G401.6 (cell line): ENCODE data around the gene TMEM273.

Experiments used
- FAIRE-seq: peaks from 2 replicates; lab custom pipeline; 2012; peaks lifted over from hg19 to GRCh38; lab: Jason Lieb, UNC

Gene TMEM273

GRCh38 chr10:49162761-49163310 is 25.4 kb downstream of the TMEM273 start:
- FAIRE-seq, result no peak

GRCh38 chr10:49162063-49162462 is 26.1 kb downstream of the TMEM273 start:
- no peak for FAIRE-seq

GRCh38 chr10:49161411-49161997 is 26.7 kb downstream of the TMEM273 start:
- FAIRE-seq, result no peak

GRCh38 chr10:49160814-49161213 is 27.4 kb downstream of the TMEM273 start:
- no peak for FAIRE-seq

GRCh38 chr10:49160110-49160509 is 28.1 kb downstream of the TMEM273 start:
- no peak for FAIRE-seq

- FAIRE-seq, result no peak
These were observed 29.3 kb downstream of the TMEM273 start for GRCh38 chr10:49158915-49159314.

- FAIRE-seq, result no peak
These were observed 29.8 kb downstream of the TMEM273 start for GRCh38 chr10:49158404-49158803.

GRCh38 chr10:49157229-49157628 is 31.0 kb downstream of the TMEM273 start:
- no peak for FAIRE-seq

GRCh38 chr10:49154641-49155040 is 33.5 kb downstream of the TMEM273 start:
- no peak for FAIRE-seq

- FAIRE-seq, result no peak
These were observed 34.2 kb downstream of the TMEM273 start for GRCh38 chr10:49153971-49154370.

GRCh38 chr10:49153115-49153514 is 35.1 kb downstream of the TMEM273 start:
- FAIRE-seq, result no peak

- no peak for FAIRE-seq
These were observed 35.5 kb downstream of the TMEM273 start for GRCh38 chr10:49152663-49153062.

- no peak for FAIRE-seq
These were observed 36.2 kb downstream of the TMEM273 start for GRCh38 chr10:49152037-49152436.

- FAIRE-seq, result no peak
These were observed 36.7 kb downstream of the TMEM273 start for GRCh38 chr10:49151481-49151880.

- FAIRE-seq, result no peak
These were observed 37.2 kb downstream of the TMEM273 start for GRCh38 chr10:49151025-49151445.

- no peak for FAIRE-seq
These were observed 37.8 kb downstream of the TMEM273 start for GRCh38 chr10:49150426-49150825.

GRCh38 chr10:49149881-49150280 is 38.3 kb downstream of the TMEM273 start:
- no peak for FAIRE-seq

GRCh38 chr10:49144058-49144720 is 44.0 kb downstream of the TMEM273 start:
- no peak for FAIRE-seq

GRCh38 chr10:49143249-49143648 is 44.9 kb downstream of the TMEM273 start:
- FAIRE-seq, result no peak

GRCh38 chr10:49141541-49142332 is 46.5 kb downstream of the TMEM273 start:
- FAIRE-seq, result no peak

- FAIRE-seq, result no peak
These were observed 47.6 kb downstream of the TMEM273 start for GRCh38 chr10:49140304-49141177.

GRCh38 chr10:49139846-49140195 is 48.4 kb downstream of the TMEM273 start:
- FAIRE-seq, result no peak
